GM19372 (cell line): ENCODE data around the gene SCUBE1.

Experiments
- ATAC-seq: cut with Tn5 transposase; IDR thresholded peaks from one replicate; pipeline ENCODE4 v1.9.1; 2021; ENCODE audit warnings: mild to moderate bottlenecking, low read depth, moderate library complexity; ENCODE audit not compliant: unreplicated experiment

The SCUBE1 gene

DNA sequence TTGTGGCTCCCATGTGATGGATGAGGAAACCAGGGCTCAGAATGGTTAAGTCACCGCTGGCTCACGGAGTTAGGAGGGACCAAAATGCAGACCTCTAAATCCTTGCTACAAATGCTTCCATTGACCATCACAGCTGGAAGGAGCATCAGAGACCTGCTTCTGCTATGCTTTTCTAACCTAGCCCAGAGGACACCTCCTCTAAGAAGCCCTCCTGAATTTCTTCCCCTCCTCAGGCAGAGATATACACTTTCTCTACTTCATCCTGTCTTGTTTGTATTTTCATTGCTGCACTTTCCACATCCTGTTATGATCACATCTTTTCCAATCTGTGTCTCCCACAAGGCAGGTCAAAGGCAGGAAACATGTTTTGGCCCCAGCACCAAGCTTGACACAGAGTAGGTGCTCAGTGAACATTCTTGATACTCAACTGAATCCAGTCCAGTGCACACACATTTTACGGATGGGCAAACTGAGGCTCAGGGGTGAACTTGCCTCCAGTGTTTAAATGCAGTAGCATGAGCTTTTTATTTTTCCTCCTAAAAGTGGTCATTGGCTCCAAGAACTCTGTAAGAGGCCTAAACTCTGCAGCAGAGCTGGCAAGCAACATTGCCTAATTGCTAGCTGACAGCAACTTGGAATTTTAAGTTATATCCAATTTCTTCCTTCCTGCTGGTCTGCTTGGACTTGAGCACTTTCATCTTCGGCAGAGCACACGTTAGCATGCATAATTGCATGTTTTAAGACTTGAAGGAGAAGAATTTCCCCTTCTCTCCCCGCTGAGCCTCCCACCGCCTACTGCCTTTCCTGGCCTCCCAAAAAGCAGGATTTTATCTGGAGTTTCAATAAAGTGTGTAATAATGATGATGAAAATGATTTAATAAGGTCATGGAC, 12.7 kb downstream of the SCUBE1 start:
- ATAC-seq: no peak

DNA sequence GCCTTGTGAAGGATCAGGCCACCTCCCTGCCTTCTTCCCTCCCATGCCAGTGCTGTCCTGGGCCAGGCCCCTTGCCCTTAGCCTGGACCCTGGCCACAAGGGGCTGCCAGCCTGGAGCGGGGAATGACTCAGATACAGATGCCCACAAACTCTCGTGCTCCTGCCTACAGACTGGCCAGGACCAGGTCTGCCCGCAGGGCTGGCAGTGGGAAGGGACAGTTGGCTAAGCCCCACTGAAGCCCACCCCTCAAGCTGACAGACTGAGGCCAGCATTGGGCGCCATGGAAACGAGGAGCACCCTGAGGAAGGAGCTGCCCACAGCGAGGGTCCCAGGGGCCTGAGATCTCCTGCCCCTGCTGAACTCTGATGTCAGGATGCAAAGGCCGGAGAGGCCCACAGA, 14.1 kb downstream of the SCUBE1 start:
- no peak for ATAC-seq

DNA sequence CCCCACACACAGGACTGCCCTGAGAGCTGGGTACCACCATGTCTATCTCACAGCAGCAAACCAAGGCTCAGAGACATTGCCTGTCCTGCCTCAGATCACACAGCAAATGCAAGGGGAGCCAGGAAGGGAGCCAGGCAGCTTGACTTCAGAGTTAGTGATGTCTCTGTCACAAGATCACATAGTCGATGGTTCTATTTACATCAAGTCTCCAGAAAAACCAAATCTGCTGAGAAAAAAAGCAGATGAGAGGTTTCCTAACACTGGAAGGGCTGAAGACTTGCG, 16.1 kb downstream of the SCUBE1 start:
- no peak for ATAC-seq

DNA sequence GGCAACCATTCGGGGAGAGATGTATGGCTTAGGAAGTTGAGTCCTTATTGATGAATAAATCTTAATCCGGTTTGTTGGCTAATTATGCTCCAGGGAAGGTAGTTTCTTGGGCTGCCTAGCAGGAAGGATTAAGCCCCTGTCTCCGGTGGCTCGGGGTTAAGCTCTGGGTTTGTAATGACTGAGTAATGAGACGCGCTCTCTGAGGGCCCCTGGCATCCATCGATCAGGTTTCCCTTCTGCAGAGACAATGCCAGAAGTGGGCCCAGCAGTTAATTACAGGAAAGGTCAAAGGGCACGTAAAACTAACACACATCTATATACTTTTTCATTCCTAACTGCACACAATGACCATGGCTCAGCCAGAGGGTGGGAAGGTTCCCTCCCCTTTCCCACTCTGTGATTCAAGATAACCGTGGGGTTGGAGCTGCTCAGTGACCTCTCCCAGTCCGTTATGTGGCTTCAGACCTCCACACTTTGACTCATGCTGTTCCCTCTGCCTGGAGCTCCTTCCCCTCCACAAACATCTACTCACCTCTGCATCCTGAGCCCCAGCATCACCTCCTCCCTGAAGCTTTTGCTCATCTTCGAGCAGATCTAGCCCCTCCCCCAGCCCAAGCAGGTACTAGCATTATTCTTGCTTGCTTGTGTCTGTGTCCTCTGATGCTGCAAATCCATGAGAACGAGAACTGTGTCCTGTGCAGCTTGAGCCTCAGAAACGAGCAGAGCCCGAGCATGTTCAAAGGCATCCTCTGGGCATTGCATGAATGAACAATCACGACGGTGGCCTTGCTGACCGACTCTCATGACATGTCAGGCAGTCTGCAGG, 16.6 kb downstream of the SCUBE1 start:
- no peak for ATAC-seq

DNA sequence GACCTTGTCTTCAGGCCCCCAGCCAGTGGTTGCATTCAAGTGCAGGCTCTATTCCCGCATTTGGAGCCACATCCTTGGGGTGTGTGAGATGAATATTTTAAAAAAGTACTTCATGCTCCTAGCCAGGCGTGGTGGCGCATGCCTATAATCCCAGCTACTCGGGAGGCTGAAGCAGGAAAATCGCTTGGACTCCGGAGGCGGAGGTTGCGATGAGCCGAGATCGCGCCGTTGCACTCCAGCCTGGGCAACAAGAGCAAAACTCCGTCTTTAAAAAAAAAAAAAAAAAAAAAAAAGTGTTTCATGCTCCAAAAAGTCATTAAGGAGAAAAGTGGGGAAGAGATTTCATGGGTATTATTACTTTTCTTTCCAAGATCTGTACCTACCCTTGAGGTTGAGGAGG, 18.0 kb downstream of the SCUBE1 start:
- no peak for ATAC-seq

DNA sequence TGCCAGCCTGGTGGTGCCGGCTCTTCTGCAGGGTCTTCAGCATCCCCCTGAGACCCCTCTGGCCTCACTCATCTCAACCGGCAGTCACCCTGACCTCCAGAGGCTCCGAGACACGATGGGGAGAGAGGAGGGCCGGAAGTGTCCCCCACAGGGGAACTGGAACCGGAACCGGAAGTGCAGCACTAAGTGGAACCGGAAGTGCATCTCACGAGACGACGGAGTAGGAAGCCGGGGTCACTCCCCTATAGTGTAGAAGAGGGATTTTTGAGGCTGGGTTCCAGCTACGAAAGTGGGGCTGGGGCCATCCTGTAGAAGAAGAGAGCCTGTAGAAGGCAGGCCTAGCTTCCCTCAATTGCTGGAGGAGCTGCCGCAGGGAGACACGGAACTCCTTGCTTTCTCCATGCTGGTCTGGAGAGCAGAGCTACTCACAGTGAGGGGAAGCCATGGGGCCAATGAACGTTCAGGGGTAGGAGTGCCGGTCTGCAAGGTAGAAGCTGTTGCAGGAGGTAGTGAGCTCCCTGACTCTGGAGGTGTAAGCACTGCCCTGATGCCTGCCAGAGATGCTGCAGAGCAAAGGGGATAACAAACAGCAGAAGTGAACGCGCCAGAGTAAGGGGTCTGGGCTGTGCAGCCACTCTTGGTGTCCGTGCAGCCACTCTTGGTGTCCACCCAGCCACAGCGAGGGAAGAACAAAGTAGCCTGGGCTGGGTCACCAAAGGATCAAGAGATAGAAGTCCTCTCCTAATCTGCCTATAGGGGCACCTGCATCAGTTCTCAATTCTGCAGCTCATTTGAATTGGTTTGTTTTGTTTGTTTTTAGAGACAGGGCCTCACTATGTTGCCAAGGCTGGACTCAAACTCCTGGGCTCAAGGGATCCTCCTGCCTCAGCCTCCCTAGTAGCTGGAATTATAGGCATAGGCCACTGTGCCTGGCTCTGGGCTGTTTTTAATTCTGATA, 21.9 kb downstream of the SCUBE1 start:
- no peak for ATAC-seq

DNA sequence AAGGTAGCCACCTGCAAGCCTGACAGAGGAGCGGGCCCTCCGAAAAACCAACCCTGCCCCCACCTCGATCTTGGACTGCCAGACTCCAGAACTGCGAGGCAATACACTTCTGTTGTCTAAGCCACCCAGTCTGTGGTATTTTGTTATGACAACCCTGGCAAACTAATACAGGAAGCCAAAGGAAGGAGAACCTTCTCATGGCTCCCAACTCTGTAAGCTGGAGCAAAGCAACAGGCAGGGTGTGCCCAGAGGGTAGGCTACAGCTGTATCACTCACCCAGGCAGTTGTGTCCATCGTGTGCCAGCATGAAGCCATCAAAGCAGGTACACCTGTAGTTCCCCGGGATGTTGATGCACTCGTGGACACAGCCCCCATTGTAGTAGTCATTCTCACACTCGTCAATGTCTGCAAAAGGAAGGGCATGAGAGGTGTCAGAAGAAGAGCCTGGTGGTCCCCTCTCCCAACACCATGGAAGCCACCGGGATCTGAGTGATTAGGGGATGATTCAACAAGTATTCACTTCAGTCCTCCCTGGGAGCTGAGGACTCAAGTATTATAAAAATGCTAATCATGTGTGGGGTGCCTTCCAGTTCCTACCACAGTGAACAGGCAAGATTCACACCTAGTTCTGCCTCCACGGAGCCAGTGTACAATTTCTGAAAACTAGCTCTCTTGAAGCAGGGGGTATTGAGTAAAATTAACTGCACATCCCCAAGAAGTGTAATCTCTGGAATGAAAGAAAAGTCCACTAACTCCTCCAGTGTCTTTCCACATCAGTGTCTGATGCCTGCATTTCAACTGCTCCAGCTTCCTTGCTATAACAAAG, 23.3 kb downstream of the SCUBE1 start:
- ATAC-seq: no peak

DNA sequence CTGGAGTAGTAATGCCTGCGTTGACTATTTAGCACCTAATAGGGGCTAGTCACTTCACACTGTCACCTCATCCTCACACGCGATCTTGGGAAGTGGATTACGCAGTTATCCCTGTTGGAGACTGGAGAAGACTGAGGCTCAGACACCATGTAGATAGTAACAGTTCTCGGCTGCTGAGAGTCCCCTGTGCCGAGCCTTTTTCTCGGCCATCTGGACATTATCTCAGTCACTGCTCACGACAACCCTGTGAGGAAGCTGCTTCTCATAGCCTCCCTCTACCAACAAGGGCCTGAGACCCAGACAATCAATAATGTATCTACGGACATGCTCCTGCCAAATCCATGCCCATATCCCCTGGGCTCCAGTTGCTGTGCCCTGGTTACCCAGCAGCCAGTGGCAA, 25.9 kb downstream of the SCUBE1 start:
- ATAC-seq: no peak

DNA sequence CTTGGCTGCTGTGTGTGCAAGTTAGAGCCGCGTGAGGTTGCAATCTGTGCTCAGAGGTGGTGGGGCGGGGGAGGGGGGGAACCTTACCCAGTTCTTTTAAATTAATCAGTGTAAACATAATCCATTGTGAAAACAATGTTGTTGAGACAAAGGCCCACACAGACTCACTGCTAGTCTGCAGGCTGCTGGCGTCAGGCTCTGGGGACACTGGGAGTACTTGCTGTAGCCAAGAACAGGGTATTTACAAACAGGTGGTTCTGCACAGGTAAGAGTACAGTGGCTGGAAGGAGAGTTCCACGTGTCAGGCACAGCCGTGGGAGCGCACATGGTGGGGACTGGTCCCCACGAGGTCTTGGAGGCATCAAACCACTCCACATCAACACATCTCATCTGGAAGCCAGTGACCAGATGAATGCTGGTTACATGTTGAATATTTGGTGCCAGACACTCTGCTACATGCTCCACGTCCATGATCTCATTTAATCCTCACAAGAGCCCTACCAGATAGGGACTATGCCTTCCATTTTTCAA, 27.4 kb downstream of the SCUBE1 start:
- ATAC-seq: no peak

DNA sequence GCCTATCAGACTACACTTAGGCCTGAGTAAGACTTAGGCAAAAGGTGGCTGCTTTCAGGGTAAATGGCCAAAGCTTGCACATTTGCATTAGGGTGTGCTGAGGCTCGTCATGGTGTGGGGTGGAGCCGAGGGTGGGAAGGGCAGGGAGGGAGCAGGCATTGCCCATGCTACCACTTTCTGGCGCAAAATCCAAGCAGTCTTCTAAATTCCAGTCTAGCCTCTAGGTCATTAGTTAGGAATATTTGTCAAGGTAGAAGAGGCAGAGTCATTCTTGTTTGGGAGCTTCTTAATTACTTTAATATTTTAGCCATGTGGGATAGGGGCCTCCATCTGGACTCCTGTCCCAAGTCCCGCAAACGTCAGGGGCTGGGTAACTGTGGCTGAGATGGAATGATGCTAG, 28.6 kb downstream of the SCUBE1 start:
- no peak for ATAC-seq

DNA sequence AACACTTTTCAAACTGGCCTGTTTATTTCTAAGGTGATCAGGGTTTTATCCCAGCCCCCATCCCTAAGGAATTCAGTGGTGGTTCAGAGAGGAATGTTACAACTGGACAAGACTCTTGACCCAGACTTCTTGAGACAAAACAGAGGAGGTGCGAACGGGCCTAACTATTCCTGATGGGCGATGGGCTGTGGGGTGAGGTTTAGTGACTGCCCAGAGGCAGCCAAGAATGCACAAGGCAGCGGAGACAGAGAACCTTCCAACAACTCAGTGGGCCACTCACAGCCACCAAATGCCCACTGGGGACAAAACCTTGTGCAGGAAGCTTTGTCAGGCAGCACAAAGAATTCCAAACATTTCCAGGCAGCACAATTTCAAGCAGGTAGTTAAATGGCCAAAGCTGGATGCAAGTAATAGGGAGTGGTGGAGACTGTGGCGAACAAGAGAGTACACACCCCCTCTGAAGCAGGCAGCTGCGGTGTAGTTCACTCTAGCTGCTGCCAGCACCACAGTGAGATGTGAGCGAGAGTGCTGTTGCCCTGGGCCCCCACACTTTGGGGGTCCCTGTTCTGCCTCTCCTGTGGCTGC, 29.2 kb downstream of the SCUBE1 start:
- ATAC-seq: no peak

DNA sequence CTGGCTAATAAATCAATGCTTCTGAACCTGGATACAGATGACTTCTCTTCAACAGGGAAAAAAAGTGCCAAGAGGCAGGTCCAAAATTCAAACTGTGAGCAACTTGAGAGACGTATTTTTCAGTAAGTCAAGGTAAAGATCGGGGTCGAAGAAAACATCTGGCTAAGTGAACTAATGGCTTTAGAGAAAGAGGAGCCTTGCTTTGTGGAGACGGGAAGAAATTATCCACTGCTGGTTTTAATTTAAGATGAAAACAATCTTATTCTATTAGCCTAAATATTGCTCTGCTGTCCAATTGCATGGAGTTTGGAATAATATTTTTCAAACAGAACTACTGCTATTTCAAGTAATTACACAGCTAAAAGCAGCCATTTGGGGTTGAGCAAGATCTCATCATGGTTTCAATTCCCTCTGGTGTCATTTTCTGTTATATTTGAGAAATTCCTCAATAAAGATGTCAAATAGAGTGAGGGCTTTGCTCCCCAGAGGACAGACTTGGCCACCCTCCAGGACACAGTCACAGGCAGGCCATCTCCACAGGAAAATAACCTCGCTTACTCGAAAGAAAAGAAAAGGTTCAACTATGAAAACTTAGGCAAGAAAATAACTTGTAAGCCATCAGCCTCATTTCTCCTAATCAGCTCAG, 29.8 kb downstream of the SCUBE1 start:
- no peak for ATAC-seq

DNA sequence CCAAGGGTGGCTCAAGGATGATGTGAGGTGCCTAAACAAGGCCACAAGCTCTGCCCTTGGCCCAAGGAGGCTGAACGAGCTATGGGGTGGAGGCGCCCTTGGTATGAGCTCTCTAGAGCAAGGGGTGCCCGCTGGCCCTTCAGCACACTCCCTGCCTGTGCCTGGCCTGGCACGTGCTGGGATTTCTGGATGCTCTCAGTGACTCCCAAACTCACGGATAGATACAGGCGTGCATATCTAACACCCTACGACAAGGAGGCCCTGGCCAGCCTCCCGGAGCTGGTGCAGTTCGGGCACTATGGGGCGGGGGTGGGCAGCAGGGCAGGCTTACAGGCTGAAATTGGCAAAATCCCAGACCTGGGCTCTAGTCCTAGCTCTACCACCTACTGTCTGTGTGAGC, 30.6 kb downstream of the SCUBE1 start:
- ATAC-seq: no peak

DNA sequence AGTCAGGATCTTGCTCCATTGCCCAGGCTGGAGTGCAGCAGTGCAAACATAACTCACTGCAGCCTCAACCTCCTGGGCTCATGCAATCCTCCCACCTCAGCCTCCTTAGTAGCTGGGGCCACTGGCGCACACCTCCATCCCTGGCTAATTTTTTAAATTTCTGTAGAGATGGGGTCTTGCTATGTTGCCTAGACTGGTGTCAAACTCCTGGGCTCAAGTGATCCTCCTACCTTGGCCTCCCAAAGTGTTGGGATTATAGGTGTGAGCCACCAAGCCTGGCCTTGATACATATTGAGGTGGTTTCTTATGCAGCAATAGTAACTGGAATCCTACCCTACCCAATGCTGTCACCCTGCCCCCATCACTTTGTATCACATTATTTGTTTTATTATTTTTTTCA, 32.4 kb downstream of the SCUBE1 start:
- ATAC-seq: no peak

DNA sequence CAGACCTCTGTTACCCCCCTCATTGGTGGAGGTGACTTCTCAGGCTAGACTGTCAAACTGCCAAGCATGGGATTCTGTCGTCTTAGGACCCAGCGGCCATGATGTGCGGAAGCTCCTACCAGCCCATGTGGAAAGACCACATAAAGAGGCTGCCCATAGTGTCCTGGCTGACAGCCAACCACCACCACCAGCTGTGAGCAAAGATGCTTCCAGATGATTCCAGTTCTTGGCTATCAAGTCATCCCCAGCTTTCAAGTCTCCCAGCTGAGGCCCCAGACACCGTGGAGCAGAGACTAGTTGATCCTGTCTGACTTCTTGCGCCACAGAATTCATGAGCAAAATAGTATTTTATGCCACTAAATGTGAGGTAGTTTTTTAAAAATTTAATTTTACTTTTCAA, 32.9 kb downstream of the SCUBE1 start:
- no peak for ATAC-seq

DNA sequence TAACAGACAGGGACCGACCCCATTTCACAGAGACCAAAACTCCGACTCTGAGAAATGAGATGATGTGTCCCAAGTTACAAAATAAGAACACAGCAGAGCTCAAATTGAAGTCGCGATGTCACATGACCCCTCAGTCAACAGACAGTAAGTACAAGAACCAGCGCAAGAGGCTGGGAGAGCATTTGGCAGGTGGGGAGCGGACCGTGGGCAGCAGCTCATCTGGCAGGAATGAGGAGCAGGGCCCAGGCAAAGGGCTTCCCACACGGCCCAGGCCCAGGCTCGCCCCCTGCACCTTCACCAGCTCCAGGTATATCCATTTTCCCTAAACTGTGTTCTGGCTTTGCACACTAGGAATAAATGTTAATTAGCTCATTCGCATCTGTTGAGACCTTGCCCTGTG, 34.3 kb downstream of the SCUBE1 start:
- ATAC-seq: no peak

DNA sequence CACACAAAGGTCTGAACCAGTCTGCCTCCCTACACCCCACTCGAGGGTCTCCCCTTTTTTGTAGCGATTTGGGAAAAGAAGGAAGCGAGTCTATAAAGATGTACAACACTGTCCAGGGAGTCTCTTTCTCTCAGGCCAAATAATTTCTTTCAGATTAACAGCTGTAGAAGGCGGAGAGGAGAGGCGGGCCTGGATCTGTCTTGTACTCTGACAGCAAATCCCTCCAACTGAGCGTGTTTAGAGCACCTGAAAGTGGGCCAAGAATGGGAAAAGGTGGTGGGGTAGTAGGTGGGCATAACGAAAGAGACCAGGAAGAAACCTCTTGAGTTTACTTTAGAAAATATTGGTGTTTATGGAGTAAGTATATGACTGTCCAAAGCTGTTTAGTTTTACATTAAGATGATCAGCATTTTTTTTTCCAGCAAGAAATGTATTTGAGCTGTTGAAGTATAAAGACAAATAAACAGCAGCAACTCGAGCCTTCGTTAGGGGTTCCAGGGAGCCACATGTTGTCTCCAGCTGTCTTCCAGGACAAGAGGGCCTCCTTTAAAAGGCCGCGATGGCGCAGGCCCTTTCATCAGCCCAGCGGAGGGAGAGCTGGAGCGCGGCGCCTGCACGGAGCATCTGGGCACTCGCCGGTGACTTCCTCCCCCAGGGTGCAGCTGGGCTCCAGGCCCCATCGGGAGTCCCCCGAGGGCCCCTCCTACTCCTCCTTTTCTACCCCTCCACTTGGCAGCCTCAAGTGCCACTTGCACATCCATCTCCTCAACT, 34.9 kb downstream of the SCUBE1 start:
- ATAC-seq: no peak

DNA sequence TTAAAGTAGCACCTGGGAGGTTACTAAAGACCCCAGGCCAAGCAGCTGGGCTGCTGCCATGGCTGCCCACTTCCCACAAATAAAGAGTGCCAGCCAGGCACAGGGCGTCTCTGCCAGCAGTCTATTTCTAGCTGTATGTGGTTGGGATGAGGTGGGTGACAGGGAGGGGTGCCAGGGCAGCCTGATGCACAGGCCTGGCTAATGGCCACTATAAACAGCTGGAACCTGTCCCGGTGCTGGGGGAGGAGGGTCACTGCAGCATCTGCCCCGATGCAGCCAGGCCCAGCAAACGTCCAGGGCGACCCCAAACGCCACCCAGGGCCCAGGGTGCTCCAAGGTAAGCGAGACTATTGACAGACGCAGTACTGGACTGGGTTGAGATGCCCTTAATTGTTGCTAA, 37.4 kb downstream of the SCUBE1 start:
- no peak for ATAC-seq
